HG02970 (cell line): ENCODE results near the gene CNN2.

Experiments used
- ATAC-seq: cut with Tn5 transposase; IDR thresholded peaks from one replicate; pipeline ENCODE4 v1.9.1; 2021; ENCODE audit warnings: mild to moderate bottlenecking, moderate library complexity, moderate number of reproducible peaks; ENCODE audit not compliant: unreplicated experiment, low FRiP score

Gene CNN2

GRCh38 chr19:1074544-1075283 is 48.3 kb downstream of the CNN2 start:
- peak; percentile 43 for ATAC-seq

- ATAC-seq = no peak
Measured at GRCh38 chr19:1076046-1076386, 49.6 kb downstream of the CNN2 start.

GRCh38 chr19:1076951-1077350 is 50.5 kb downstream of the CNN2 start:
- no peak for ATAC-seq

- ATAC-seq = no peak
Measured at GRCh38 chr19:1079566-1080111, 53.2 kb downstream of the CNN2 start.

GRCh38 chr19:1080360-1081161 is 54.2 kb downstream of the CNN2 start:
- no peak for ATAC-seq

- no peak for ATAC-seq
Measured at GRCh38 chr19:1081301-1082164, 55.1 kb downstream of the CNN2 start.

GRCh38 chr19:1082165-1082927 is 55.9 kb downstream of the CNN2 start:
- no peak for ATAC-seq

GRCh38 chr19:1082928-1083816 is 56.8 kb downstream of the CNN2 start:
- no peak for ATAC-seq

- no peak for ATAC-seq
Measured at GRCh38 chr19:1084024-1084868, 57.8 kb downstream of the CNN2 start.

GRCh38 chr19:1085053-1085658 is 58.7 kb downstream of the CNN2 start:
- ATAC-seq = no peak

GRCh38 chr19:1085676-1086442 is 59.5 kb downstream of the CNN2 start:
- no peak for ATAC-seq

GRCh38 chr19:1086613-1087012 is 60.2 kb downstream of the CNN2 start:
- no peak for ATAC-seq

- ATAC-seq = no peak
Measured at GRCh38 chr19:1087813-1088415, 61.5 kb downstream of the CNN2 start.

- no peak for ATAC-seq
Measured at GRCh38 chr19:1088416-1089010, 62.1 kb downstream of the CNN2 start.
